Fibroblast of lung (primary cell): ENCODE measurements around the gene TCF23.

Source experiments
- CTCF ChIP-seq, 2 donors: IDR thresholded peaks in 1 of 2; conservative IDR thresholded peaks in 1 of 2; 1 replicate in 1 of 2; 2 replicates in 1 of 2; pipeline ENCODE4 v1.5.1; 2011 to 2012; ENCODE audit warnings: low read length in 2 of 2, control low read depth in 1 of 2, inconsistent platforms in 1 of 2, low read depth in 1 of 2, mild to moderate bottlenecking in 1 of 2
- EZH2 ChIP-seq: IDR thresholded peaks from 2 replicates; pipeline ENCODE4 v1.5.1; 2012; ENCODE audit warnings: low read length, control low read depth, mild to moderate bottlenecking; ENCODE audit errors: missing control alignments

- TF ChIP-seq CTCF (conservative IDR thresholded peaks at IDR 0.05 in 1 of 2, IDR thresholded peaks at IDR 0.05 in 1 of 2; ENCODE audit: low read depth in 1 of 2, low read length in 2 of 2) (no peak), EZH2 (no peak)
Observed at GRCh38 chr2:27130396-27130795, 18.4 kb upstream of the TCF23 start.
